ENCODE measurements around the gene BTBD9. TPM values are rescaled to one million over a fixed set of nuclear protein-coding genes. Genes with fewer than 3 reads are reported as not detected.

BTBD9 gene
- total RNA-seq, 1 experiment from 2014 or later: 8.9 TPM

- Mint-ChIP-seq H3K9me3 (no peaks in the 10 kb centered on the region), H3K36me3 (ENCODE audit: insufficient read depth in 1 of 3, low read depth in 3 of 3) (no peaks in the 10 kb centered on the region), H3K27ac (peak overlapping the region in 1 of 3 experiments; percentile 85; a peak in 4 of 7 replicates), H3K27me3 (ENCODE audit: low read depth) (no peaks in the 10 kb centered on the region), H3K4me3 (peak overlapping the region in 1 of 2 experiments; percentile 25; a peak in 2 of 5 replicates), H3K4me1 (peaks cover 48 to 53% of the 10 kb centered on the region in 2 experiments)
- Histone ChIP-seq H2BK120ac (ENCODE audit: low read depth, low read length, poor library complexity, severe bottlenecking) (no peak overlapping the region), H3K23ac (ENCODE audit: insufficient read length, low read depth, low read length) (no peak overlapping the region), H3K79me1 (ENCODE audit: insufficient read depth, low read depth, low read length, poor library complexity, severe bottlenecking) (no peaks in the 10 kb centered on the region), H2BK12ac (ENCODE audit: insufficient read length, low read depth, low read length) (no peak overlapping the region), H3K27ac (ENCODE audit: insufficient read length, low read depth, low read length) (no peak overlapping the region), H4K91ac (ENCODE audit: insufficient read length, low read depth, low read length) (no peak overlapping the region), H2AFZ (ENCODE audit: low read length) (no peak overlapping the region), H3T11ph (ENCODE audit: low read length) (no peak overlapping the region), H2BK20ac (ENCODE audit: low read depth, low read length, poor library complexity, severe bottlenecking) (no peak overlapping the region), H3K9ac (ENCODE audit: extremely low read depth, insufficient read length, low read length) (no peak overlapping the region), H3K4me1 (ENCODE audit: insufficient read depth, low read length) (peaks cover 10% of the 10 kb centered on the region; the same call in 1 of the 2 replicates), H3K27me3 (ENCODE audit: insufficient read depth, low read length) (no peaks in the 10 kb centered on the region), H4K8ac (replicated peaks; ENCODE audit: insufficient read length, low read depth, low read length) (no peak overlapping the region), H2BK15ac (ENCODE audit: low read depth, low read length) (no peak overlapping the region), H3K23me2 (ENCODE audit: insufficient read length, low read depth, low read length, poor library complexity, severe bottlenecking) (no peaks in the 10 kb centered on the region), H2AK5ac (ENCODE audit: insufficient read length, low read length) (no peak overlapping the region), H3K4ac (ENCODE audit: low read depth, low read length) (no peak overlapping the region), H3K18ac (ENCODE audit: insufficient read length, low read depth, low read length) (no peak overlapping the region), H3K4me2 (ENCODE audit: insufficient read depth, insufficient read length, low read length) (no peak overlapping the region), H3K14ac (ENCODE audit: insufficient read depth, low read length) (no peak overlapping the region), H3K9me3 (ENCODE audit: control insufficient read depth, low read depth, low read length) (no peaks in the 10 kb centered on the region), H4K5ac (ENCODE audit: insufficient read length, low read depth, low read length) (no peak overlapping the region), H3K56ac (ENCODE audit: insufficient read length, low read depth, low read length) (no peak overlapping the region), H4K20me1 (ENCODE audit: control insufficient read depth, insufficient read depth, insufficient read length) (no peaks in the 10 kb centered on the region), H2BK5ac (ENCODE audit: insufficient read length, low read length) (no peak overlapping the region), H3K79me2 (ENCODE audit: insufficient read depth, low read length) (no peaks in the 10 kb centered on the region)
- WGBS (ENCODE audit: extremely low coverage, insufficient read length, low lambda C conversion rate): no CpG with 5 or more reads among the region's 5 CpGs
- no peak for DNase-seq
- no peak for TF ChIP-seq CTCF (conservative IDR thresholded peaks at IDR 0.05)
Observed at GRCh38 chr6:38212579-38212978, 427.1 kb downstream of the BTBD9 start.

Measured in H9 (cell line).